SK-N-SH (cell line): ENCODE data around the gene OTUB1. TPM values are rescaled to one million over a fixed set of nuclear protein-coding genes. Genes with fewer than 3 reads are reported as not detected.

Experiments used
- CTCF ChIA-PET: fragments of 300-600, 350-600 bp; formaldehyde crosslinking; extraction: SDS; loops from one replicate; lab custom pipeline; 2021; lab: Yijun Ruan, JAX
- POLR2A ChIA-PET: fragments of 350-600 bp; sonication (Branson Sonifier 250); formaldehyde crosslinking; extraction: SDS; loops from one replicate; lab custom pipeline; 2020; ENCODE audit warnings: antibody characterized with exemption, inconsistent platforms; lab: Yijun Ruan, JAX
- DNase-seq: peaks from one replicate; pipeline ENCODE4 v3.0.0; 2012
- H2AFZ ChIP-seq: fragments of 200-600 bp; sonication (generic); 2 replicates; pipeline ENCODE4 v1.8.1; 2016; ENCODE audit warnings: antibody characterized with exemption, mild to moderate bottlenecking, low read depth
- H3F3A ChIP-seq: fragments of 200-600 bp; sonication (generic); replicated peaks from 2 replicates; pipeline ENCODE3; 2016; ENCODE audit warnings: antibody characterized with exemption, mild to moderate bottlenecking; ENCODE audit not compliant: insufficient read depth
- H3K27ac ChIP-seq, 2 experiments: fragments of 200-500 bp in 1 of 2; fragments of 200-600 bp in 1 of 2; sonication (Bioruptor generic) in 1 of 2; sonication (generic), shearing (Covaris generic) in 1 of 2; 2 replicates each; pipeline versions ENCODE4 v1.5.1 to v1.6.1; 2014 to 2016; ENCODE audit warnings: low read depth in 2 of 2, inconsistent platforms in 1 of 2, low read length in 1 of 2, mild to moderate bottlenecking in 1 of 2, mixed read lengths in 1 of 2
- H3K27me3 ChIP-seq: fragments of 200-600 bp; sonication (generic), shearing (Covaris generic); 2 replicates; pipeline ENCODE4 v1.6.1; 2016; ENCODE audit warnings: mixed run types; ENCODE audit not compliant: insufficient read depth
- H3K36me3 ChIP-seq, 2 experiments: fragments of 200-500 bp in 1 of 2; fragments of 200-600 bp in 1 of 2; sonication (Bioruptor generic) in 1 of 2; sonication (generic) in 1 of 2; replicated peaks in 1 of 2; 2 replicates each; pipeline versions ENCODE3 to v1.5.1; 2014 to 2016; ENCODE audit warnings: low read length in 1 of 2, mild to moderate bottlenecking in 1 of 2; ENCODE audit not compliant: insufficient read depth in 2 of 2, control insufficient read depth in 1 of 2
- H3K4me1 ChIP-seq, 2 experiments: fragments of 200-500 bp in 1 of 2; fragments of 200-600 bp in 1 of 2; sonication (Bioruptor generic) in 1 of 2; sonication (generic), shearing (Covaris generic) in 1 of 2; 2 replicates each; pipeline versions ENCODE4 v1.5.1 to v1.6.1; 2014 to 2016; ENCODE audit warnings: low read depth in 1 of 2, low read length in 1 of 2, mixed run types in 1 of 2; ENCODE audit not compliant: insufficient read depth in 2 of 2, control insufficient read depth in 1 of 2
- H3K4me2 ChIP-seq: fragments of 200-600 bp; sonication (generic), shearing (Covaris generic); 2 replicates; pipeline ENCODE4 v1.6.1; 2017; ENCODE audit warnings: mixed run types
- H3K4me3 ChIP-seq, 2 experiments: fragments of 200-500 bp in 1 of 2; fragments of 200-600 bp in 1 of 2; sonication (Bioruptor generic) in 1 of 2; sonication (generic), shearing (Covaris generic) in 1 of 2; 2 replicates each; pipeline versions ENCODE4 v1.5.1 to v1.8.1; 2014 to 2016; ENCODE audit warnings: low read depth in 2 of 2, inconsistent platforms in 1 of 2, low read length in 1 of 2, mild to moderate bottlenecking in 1 of 2, mixed read lengths in 1 of 2, moderate library complexity in 1 of 2
- H3K79me2 ChIP-seq: fragments of 200-600 bp; sonication (generic); 2 replicates; pipeline ENCODE4 v1.8.1; 2017; ENCODE audit warnings: mild to moderate bottlenecking; ENCODE audit not compliant: insufficient read depth
- H3K9ac ChIP-seq: fragments of 200-600 bp; sonication (generic); 2 replicates; pipeline ENCODE4 v1.6.1; 2017; ENCODE audit warnings: mixed run types
- H3K9me2 ChIP-seq: fragments of 200-600 bp; sonication (generic); 2 replicates; pipeline ENCODE4 v1.6.1; 2017; ENCODE audit warnings: mixed run types
- H3K9me3 ChIP-seq: fragments of 200-600 bp; sonication (generic); 2 replicates; pipeline ENCODE4 v1.6.1; 2017; ENCODE audit warnings: mixed run types, mild to moderate bottlenecking, moderate library complexity
- H4K20me1 ChIP-seq: fragments of 200-600 bp; sonication (generic); 2 replicates; pipeline ENCODE4 v1.6.1; 2017; ENCODE audit warnings: mild to moderate bottlenecking, mixed run types; ENCODE audit not compliant: insufficient read depth
- CHD2 ChIP-seq: fragments of 150-350 bp; IDR thresholded peaks from 2 replicates; pipeline ENCODE4 v1.6.1; 2018; ENCODE audit warnings: low read length; ENCODE audit not compliant: partially characterized antibody
- FOSL2 ChIP-seq: IDR thresholded peaks from 2 replicates; pipeline ENCODE4 v1.4.0; 2012; ENCODE audit warnings: low read depth, mild to moderate bottlenecking, moderate library complexity, borderline replicate concordance
- FOXJ3 ChIP-seq: sonication (generic); formaldehyde crosslinking; IDR thresholded peaks from 2 replicates; pipeline ENCODE4 v1.5.1; 2020; ENCODE audit warnings: mild to moderate bottlenecking, missing genetic modification reagents
- GATA2 ChIP-seq: sonication (generic); formaldehyde crosslinking; IDR thresholded peaks from 2 replicates; pipeline ENCODE4 v1.5.0; 2020; ENCODE audit warnings: mild to moderate bottlenecking, missing genetic modification reagents
- MEF2A ChIP-seq: IDR thresholded peaks from 2 replicates; pipeline ENCODE4 v1.4.0; 2012; ENCODE audit warnings: low read depth, borderline replicate concordance
- MXI1 ChIP-seq: IDR thresholded peaks from 2 replicates; pipeline ENCODE4 v1.6.1; 2012; ENCODE audit warnings: mild to moderate bottlenecking, low read depth, low read length, improper control_type of control experiment
- NRF1 ChIP-seq: IDR thresholded peaks from 2 replicates; pipeline ENCODE4 v1.6.1; 2012; ENCODE audit warnings: low read depth, mild to moderate bottlenecking, low read length
- RAD21 ChIP-seq: IDR thresholded peaks from 2 replicates; pipeline ENCODE4 v1.6.1; 2012; ENCODE audit warnings: mild to moderate bottlenecking, low read length
- SIN3A ChIP-seq: IDR thresholded peaks from 2 replicates; pipeline ENCODE4 v1.6.1; 2012; ENCODE audit warnings: low read depth, mild to moderate bottlenecking, low read length, moderate library complexity, borderline replicate concordance
- TAF1 ChIP-seq: IDR thresholded peaks from 2 replicates; pipeline ENCODE4 v1.6.1; 2012; ENCODE audit warnings: low read depth, mild to moderate bottlenecking, low read length, moderate library complexity, borderline replicate concordance
- YY1 ChIP-seq: IDR thresholded peaks from 2 replicates; pipeline ENCODE4 v1.4.0; 2012; ENCODE audit warnings: low read depth, mild to moderate bottlenecking
- WGBS: methylation state at CpG from one replicate; pipeline ENCODE4 v1.1.6; 2017; ENCODE audit warnings: low lambda C conversion rate; 5-methylcytosine and 5-hydroxymethylcytosine counted together
- polyA plus RNA-seq, 3 experiments: library from polyadenylated mRNA; depleted of rRNA; stranded (reverse); fragments of >200 nt; gene quantifications; 2 replicates each; pipeline ENCODE4 v1.2.3, GENCODE V29; 2012
- TF ChIP-seq, protein P1 (sequence below): fragments of 200-600 bp; sonication (generic); IDR thresholded peaks from 2 replicates; pipeline ENCODE4 v1.6.1; 2017; ENCODE audit warnings: antibody characterized with exemption, mild to moderate bottlenecking, moderate library complexity
- TF ChIP-seq, protein P2 (sequence below): IDR thresholded peaks from 2 replicates; pipeline ENCODE4 v1.4.0; 2012; ENCODE audit warnings: low read depth, borderline replicate concordance
- TF ChIP-seq, protein P3 (sequence below): IDR thresholded peaks from 2 replicates; pipeline ENCODE4; 2012
- TF ChIP-seq, protein P4 (sequence below): IDR thresholded peaks from 2 replicates; pipeline ENCODE4 v1.4.0; 2012; ENCODE audit warnings: low read depth
- TF ChIP-seq, protein P5 (sequence below): fragments of 150-350 bp; IDR thresholded peaks from 2 replicates; pipeline ENCODE4 v1.6.1; 2017; ENCODE audit warnings: antibody characterized with exemption, low read length, low read depth, borderline replicate concordance

Gene OTUB1
- polyA plus RNA-seq, 1 of the 3 experiments (the other 2 are of a cell fraction), result 183 TPM

DNA sequence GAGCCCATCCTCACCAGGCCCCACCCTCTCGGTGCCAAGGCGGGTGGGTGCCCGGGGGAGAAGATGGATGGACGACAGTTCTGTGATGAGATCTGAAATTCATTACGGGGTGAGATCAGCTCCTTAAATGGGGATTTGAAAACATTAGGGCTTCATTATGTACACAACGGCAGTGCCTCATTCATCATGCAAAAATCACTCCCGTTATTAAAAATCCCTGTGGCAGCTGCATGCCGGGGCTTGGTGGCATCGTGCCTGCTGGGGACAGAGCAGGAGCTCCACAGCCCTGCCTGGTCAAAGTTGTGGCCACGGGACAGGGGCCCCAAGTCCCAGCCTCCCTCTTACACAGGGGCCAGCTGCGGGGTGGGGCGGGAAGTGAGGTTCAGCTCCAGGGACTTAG, 20.2 kb downstream of the OTUB1 start (continued):
- TF ChIP-seq SIN3A, result no peak

DNA sequence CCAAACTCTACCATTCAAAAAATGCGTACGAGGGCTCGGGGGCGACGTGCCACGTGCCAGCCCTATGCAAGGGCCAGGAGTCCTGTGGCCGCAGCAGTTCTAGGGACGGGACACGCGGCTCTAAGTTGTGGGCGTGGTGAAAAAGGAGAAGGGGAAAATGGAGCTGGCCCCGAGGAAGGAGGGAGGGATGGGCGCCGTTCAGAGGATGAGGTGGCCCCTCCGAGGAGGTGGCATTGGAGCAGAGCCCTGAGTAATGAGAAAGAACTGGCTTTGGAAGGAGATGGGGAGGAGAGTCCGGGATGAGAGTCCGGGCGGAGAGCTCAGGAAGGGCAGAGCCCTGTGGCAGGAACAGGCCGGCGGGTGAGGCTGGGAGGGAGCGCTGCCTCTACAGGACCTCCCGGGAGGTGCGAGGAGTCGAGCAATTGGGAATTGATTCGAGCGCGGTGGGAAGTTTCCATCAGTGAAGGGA, 21.0 kb downstream of the OTUB1 start:
- Histone ChIP-seq H3K9ac (no peak overlapping the region), H3K9me2 (no peaks in the 10 kb centered on the region), H3K79me2 (no peaks in the 10 kb centered on the region), H3F3A (no peaks in the 10 kb centered on the region), H3K4me2 (no peak overlapping the region), H3K4me1 (peaks cover 0 to 13% of the 10 kb centered on the region in 2 experiments; a peak in 2 of 4 replicates), H3K36me3 (peaks cover 0 to 6% of the 10 kb centered on the region in 2 experiments), H3K27me3 (no peaks in the 10 kb centered on the region), H3K9me3 (no peaks in the 10 kb centered on the region), H3K4me3 (no peak overlapping the region), H4K20me1 (peaks cover 12% of the 10 kb centered on the region; the same call in 1 of the 2 replicates), H2AFZ (no peak overlapping the region), H3K27ac (peak overlapping the region in 1 of 2 experiments; percentile 81; a peak in 1 of 4 replicates)
- peak; percentile 80 for DNase-seq
- POLR2A ChIA-PET, result interaction anchor here (0.9 to 2.1 kb wide), 7 partner anchors 9 to 142 kb away, joined by 3 to 7 read pairs (median 3); partner anchors contain the start of gene COX8A
- WGBS, result 75% methylated on average over 21 of the region's 27 CpGs
- TF ChIP-seq TAF1 (no peak), GATA2 (CRISPR knock-in tag) (no peak), MEF2A (no peak), YY1 (no peak), RAD21 (no peak), SIN3A (no peak)
- TF ChIP-seq, protein P1, sequence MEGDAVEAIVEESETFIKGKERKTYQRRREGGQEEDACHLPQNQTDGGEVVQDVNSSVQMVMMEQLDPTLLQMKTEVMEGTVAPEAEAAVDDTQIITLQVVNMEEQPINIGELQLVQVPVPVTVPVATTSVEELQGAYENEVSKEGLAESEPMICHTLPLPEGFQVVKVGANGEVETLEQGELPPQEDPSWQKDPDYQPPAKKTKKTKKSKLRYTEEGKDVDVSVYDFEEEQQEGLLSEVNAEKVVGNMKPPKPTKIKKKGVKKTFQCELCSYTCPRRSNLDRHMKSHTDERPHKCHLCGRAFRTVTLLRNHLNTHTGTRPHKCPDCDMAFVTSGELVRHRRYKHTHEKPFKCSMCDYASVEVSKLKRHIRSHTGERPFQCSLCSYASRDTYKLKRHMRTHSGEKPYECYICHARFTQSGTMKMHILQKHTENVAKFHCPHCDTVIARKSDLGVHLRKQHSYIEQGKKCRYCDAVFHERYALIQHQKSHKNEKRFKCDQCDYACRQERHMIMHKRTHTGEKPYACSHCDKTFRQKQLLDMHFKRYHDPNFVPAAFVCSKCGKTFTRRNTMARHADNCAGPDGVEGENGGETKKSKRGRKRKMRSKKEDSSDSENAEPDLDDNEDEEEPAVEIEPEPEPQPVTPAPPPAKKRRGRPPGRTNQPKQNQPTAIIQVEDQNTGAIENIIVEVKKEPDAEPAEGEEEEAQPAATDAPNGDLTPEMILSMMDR, result peak; percentile 21; the same call in 1 of the 2 replicates
- TF ChIP-seq, all 33 proteins: peak for 1
- CTCF ChIA-PET, result interaction anchor here (0.6 to 2.6 kb wide), 15 partner anchors 10 to 174 kb away, joined by 3 to 17 read pairs (median 3); partner anchors contain the start of gene FLRT1

DNA sequence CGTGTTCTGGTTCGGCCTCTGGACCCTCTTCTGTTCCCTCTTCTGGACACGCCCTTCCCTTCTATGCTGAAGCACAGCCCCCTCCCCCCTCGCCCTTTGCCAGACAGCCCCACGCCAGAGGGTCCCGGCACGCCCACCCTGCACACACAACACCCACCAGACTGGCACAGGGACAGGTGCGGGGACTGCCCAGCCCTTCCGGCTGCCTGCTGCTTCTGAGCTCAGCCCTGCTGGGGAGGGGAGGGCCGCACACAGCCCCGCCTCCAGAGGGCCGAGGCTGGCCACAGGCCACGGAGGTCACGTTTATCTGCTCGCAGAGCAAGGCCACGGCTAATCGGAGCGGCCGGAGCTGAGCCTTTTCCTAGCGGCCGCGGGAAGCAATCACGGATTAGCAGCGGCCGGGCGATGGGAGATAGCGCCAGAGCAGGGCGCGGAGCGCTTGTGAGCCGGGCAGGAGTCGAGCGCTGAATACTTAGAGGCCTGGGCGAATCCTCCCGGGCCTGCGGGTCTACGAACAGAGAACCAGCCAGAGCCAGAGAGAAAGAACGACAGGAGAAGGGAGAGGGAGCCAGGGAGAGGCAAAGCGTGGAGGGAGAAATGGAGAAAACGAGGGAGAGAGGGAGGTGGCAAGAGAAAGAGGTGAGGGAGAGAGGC, 21.5 kb downstream of the OTUB1 start:
- H3K9me3 ChIP-seq, result no peaks in the 10 kb centered on the region
- H3K9ac ChIP-seq, result no peak overlapping the region
- no peaks in the 10 kb centered on the region for H3K79me2 ChIP-seq
- no peaks in the 10 kb centered on the region for H3F3A ChIP-seq
- H3K4me3 ChIP-seq, result no peak overlapping the region
- peak; percentile 91 for DNase-seq
- no peak overlapping the region for H3K4me2 ChIP-seq
- ChIA-PET CTCF (interaction anchor here (0.6 to 2.6 kb wide), 15 partner anchors 10 to 174 kb away, joined by 3 to 17 read pairs (median 3); partner anchors contain the start of gene FLRT1), POLR2A (interaction anchor here (0.7 to 2.1 kb wide), 7 partner anchors 9 to 142 kb away, joined by 3 to 7 read pairs (median 3); partner anchors contain the start of gene COX8A)
- peaks cover 0 to 6% of the 10 kb centered on the region in 2 experiments for H3K36me3 ChIP-seq
- no peaks in the 10 kb centered on the region for H3K27me3 ChIP-seq
- no peak overlapping the region for H2AFZ ChIP-seq
- 56% methylated on average over 31 of the region's 40 CpGs for WGBS
- H4K20me1 ChIP-seq, result peaks cover 12% of the 10 kb centered on the region; the same call in 1 of the 2 replicates
- peaks cover 0 to 13% of the 10 kb centered on the region in 2 experiments; a peak in 2 of 4 replicates for H3K4me1 ChIP-seq
- peak overlapping the region in 1 of 2 experiments; percentile 81; a peak in 2 of 4 replicates for H3K27ac ChIP-seq
- H3K9me2 ChIP-seq, result no peaks in the 10 kb centered on the region
- TF ChIP-seq FOXJ3 (CRISPR knock-in tag) (no peak), FOSL2 (no peak), MXI1 (peak; percentile 52; the same call in 1 of the 2 replicates), CHD2 (peak; percentile 43), NRF1 (no peak), GATA2 (CRISPR knock-in tag) (peak; percentile 89), RAD21 (peak; percentile 35)
- TF ChIP-seq, protein P2, sequence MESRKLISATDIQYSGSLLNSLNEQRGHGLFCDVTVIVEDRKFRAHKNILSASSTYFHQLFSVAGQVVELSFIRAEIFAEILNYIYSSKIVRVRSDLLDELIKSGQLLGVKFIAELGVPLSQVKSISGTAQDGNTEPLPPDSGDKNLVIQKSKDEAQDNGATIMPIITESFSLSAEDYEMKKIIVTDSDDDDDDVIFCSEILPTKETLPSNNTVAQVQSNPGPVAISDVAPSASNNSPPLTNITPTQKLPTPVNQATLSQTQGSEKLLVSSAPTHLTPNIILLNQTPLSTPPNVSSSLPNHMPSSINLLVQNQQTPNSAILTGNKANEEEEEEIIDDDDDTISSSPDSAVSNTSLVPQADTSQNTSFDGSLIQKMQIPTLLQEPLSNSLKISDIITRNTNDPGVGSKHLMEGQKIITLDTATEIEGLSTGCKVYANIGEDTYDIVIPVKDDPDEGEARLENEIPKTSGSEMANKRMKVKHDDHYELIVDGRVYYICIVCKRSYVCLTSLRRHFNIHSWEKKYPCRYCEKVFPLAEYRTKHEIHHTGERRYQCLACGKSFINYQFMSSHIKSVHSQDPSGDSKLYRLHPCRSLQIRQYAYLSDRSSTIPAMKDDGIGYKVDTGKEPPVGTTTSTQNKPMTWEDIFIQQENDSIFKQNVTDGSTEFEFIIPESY, result no peak
- TF ChIP-seq, protein P3, sequence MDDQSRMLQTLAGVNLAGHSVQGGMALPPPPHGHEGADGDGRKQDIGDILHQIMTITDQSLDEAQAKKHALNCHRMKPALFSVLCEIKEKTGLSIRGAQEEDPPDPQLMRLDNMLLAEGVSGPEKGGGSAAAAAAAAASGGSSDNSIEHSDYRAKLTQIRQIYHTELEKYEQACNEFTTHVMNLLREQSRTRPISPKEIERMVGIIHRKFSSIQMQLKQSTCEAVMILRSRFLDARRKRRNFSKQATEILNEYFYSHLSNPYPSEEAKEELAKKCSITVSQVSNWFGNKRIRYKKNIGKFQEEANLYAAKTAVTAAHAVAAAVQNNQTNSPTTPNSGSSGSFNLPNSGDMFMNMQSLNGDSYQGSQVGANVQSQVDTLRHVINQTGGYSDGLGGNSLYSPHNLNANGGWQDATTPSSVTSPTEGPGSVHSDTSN, result no peak
- TF ChIP-seq, protein P4, sequence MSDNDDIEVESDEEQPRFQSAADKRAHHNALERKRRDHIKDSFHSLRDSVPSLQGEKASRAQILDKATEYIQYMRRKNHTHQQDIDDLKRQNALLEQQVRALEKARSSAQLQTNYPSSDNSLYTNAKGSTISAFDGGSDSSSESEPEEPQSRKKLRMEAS, result no peak
- TF ChIP-seq, protein P5, sequence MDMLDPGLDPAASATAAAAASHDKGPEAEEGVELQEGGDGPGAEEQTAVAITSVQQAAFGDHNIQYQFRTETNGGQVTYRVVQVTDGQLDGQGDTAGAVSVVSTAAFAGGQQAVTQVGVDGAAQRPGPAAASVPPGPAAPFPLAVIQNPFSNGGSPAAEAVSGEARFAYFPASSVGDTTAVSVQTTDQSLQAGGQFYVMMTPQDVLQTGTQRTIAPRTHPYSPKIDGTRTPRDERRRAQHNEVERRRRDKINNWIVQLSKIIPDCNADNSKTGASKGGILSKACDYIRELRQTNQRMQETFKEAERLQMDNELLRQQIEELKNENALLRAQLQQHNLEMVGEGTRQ, result no peak
